EH (cell line): ENCODE results near the gene GAL3ST3.
"Not testable (repeated sequence)": the region's sequence is repeated elsewhere in the genome, so short reads cannot be mapped to it uniquely, and the experiment has no call there.

Experiments
- DNase-seq: peaks from one replicate; pipeline ENCODE4 v3.0.0-alpha.2; 2015; ENCODE audit warnings: low read depth

GAL3ST3 gene

DNA sequence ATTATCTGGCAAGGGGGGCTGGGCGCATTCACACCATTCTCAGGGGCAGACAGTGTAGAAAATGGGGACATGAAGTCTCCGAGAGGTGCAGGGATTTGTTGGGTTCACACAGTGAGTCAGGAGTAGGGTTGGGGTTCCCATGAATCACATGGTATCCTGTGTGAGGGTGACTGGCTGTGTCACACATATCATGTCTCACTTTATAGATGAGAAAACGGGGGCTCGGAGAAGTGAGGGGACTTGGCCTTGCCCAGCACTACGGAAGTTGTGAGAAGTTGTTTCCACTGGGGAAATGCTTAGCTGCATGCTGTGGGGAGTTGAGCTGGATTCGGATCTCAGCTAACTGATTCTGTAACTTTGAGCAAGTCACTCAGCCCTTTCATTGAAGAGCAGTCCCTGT lies 4.2 kb downstream of the GAL3ST3 start:
- DNase-seq = no peak

DNA sequence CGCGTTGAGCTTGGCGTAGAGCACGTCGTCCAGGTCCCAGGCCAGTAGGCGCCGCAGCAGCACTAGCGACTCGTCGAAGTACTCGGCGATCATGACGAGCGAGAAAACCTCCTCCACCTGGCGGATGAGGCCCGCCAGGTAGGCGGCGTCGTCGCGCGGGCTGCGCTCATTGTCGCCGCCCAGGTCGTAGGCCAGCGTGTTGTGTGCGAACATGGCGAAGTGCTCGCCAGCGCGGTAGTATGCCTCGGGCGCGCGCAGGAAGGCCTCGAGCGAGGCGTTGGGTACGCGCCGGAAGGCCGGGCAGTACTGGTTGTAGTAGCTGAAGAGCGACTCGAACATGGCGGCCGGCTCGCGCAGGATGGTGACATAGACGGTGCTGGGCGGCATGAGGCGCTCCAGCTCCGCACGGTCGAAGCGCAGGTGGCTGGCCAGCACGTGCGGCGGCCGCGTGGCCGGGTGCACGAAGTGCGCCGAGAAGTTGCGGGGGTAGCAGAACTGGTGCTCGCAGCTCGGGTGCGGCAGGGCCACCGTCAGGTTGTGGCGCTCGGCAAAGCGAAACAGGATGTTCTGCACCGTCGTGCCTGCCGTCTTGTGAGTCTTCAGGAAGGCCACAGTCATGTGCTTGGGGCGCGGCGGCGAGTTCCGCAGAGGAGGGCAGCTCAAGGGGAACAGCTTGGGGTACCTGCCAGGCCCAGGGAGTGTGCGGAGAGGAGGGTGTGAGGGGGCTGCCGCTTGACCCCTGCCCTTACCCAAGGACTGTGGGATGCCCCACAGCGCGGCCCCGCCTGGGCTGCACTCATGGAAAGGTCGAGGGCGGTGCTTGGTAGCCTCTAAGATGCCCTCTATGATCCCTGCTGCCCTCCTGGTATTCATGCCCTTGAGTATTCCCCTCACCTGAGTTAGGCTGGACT lies 5.7 kb downstream of the GAL3ST3 start:
- no peak for DNase-seq

DNA sequence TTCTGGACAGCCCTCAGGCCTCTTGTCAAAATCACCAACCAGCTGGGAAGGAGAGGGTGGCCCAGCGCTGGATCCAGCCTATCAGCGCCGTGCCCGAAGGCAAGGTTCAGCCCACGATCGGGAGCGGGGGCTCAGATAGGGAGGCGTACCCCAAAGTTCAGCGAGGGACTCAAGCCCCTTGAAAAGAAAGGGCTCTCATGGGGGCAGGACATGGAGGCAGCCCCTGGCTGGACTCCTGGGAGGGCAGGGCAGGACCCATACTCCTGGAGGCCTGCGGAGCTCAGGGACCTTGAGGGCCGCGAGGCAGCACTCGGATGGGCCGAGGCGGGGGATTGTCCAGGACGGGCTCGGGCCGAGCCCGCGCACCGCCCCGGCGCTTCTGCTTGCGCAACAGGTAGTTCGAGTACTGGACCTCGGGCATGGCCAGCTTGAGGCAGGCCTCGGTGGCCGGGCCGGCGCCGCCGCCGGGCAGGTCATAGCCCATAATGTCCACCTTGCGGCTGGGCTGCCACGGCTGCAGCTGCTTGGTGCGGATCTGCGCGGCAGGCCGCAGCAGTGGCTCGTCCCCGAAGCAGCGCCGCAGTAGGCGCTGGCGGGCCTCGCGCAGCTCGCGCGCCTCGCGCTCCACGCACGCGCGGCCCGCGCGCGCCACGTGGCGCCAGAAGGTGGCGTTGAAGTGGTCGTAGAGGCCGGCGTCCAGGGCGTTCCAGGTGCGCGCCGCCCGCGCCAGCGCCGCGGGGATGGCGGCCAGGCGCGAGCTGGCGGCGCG lies 6.5 kb downstream of the GAL3ST3 start:
- no peak for DNase-seq

DNA sequence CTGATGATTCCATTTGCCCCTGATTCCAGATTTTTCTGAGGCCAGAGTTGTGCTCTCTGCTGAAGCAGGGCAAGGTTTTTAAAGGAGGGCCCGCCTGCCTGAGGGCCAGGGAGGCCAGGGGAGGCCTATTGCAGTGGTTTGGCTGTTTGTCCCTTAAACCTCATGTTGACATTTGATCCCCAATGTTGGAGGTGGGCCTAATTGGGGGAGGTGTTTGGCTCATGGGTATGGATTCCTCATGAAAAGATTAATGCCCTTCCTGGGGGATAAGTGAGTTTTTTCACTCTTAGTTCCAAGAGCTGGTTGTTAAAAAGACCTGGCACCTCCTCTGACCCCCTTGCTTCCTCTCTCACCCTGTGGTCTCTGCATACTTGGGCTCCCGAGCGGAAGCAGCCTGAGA lies 9.2 kb downstream of the GAL3ST3 start:
- DNase-seq = no peak

DNA sequence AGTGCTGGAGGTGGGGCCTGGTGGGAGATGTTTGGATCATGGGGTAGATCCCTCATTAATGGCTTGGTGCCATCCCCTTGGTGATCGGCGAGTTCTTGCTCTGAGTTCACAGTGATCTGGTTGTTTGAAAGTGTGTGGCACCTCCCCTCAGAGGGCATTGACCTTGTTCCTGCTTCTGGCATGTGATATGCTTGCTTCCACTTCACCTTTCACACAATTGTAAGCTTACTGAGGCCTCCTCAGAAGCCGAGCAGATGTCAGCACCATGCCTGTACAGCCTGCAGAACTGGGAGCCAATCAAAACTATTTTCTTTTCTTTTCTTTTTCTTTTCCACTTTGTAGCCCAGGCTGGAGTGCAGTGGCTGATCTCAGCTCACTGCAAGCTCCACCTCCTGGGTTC lies 11.6 kb downstream of the GAL3ST3 start:
- DNase-seq = no peak

DNA sequence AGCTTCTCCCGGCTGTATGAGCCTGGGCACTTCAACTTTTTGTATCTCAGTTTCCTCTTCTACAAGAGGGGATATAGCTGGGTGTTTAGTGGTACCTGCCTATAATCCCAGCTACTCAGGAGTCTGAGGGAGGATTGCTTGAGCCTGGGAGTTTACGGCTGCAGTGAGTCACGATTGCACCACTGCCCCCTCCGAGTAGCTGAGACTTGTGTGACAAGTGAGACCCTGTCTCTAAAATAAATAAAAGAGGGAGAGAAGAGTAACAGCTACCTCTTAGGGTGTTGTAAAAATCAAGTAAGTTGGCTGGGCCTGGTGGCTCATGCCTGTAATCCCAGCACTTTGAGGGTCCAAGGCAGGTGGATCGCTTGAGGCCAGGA lies 12.6 kb downstream of the GAL3ST3 start:
- no peak for DNase-seq

DNA sequence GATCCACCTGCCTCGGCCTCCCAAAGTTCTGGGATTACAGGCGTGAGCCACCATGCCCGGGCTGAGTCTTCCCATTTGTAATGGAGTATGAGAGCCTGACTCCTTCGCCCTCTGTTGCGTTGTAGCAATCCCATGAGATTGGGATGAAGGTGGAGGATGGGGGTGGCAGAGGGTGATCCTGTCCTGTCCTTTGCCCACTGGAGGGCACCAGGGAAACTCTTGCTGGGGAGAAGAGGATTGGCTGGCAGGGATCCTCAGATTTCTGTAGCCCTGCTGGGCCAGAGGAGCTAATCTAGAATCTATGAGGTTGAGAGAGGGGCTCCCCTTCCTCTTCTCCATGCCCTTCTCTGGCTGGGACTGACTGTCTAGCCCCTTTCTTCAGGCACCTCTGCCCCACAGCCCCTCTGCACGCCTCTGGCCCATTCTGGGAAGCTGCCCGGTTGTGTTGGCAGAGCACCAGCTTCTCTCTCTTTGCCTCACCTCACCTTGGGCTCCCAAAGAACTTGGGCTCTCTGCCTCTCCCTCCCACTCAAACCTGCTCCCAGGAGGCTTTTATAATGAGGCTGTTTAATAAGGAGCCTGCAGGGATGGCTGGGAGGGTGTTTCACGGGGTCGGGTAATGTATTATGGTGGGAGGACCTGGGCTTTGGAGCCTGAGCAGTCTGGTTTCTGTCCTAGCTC lies 13.2 kb downstream of the GAL3ST3 start:
- DNase-seq = no peak

DNA sequence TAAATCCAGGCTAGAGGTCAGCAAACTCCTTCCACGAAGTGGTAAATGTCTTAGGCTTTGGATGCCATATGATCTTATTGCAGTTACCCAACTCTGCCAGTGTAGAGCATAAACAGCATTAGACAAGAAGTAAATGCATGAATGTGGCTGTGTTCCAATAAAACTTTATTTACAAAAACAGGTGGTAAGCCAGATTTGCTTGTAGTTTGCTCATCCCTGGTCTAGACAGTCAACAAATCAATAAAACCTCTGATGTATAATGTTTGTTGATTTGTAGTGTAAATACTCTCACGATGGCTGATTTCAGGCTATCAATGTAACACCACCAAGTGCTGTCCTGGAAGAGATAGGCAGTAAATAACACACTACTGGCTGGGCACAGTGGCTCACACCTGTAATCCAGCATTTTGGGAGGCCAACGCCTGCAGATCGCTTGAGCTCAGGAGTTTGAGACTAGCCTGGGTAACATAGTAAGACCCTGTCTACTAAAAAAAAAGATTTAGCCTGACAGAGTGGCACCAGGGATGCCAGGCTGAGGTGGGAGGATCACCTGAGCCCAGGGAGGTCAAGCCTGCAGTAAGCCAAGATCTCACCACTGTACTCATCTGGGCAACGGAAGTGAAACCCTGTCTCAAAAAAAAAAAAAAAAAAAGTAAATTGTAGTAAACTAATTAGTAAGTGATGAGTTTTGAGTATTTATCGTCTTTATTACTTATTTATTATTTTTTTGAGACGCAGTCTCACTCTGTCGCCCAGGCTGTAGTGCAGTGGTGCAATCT lies 15.8 kb downstream of the GAL3ST3 start:
- no peak for DNase-seq

DNA sequence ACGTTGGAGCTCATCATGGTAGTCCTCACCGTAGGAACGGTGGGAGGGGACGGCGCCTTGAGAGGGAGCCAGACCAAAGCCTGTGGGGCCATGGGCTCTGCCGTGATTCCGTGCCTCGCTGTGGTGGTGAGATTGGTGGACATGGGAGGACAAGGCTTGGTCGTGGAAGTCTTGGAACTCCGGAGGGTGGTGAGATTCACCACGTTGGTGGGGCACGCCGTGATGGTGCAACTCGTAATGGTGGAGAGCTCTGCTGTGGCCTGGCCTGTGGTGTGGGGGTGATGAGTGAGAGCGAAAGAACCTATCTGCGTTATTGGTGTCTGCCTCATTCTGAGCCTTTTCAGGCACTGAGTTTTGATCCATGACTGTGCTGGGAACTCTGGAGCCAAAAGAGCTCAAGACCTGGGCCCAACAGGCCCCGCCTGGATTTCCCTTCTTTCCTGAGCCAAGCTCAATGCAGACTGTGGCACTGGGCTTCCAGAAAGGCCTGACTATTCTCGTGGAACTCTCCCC lies 22.9 kb downstream of the GAL3ST3 start, which contains the start of gene CATSPER1:
TSS of gene CATSPER1 (minus strand) at position 463 of the 513 bp plus-strand sequence. CDS start at position 363, 100 bp downstream.
- no peak for DNase-seq

DNA sequence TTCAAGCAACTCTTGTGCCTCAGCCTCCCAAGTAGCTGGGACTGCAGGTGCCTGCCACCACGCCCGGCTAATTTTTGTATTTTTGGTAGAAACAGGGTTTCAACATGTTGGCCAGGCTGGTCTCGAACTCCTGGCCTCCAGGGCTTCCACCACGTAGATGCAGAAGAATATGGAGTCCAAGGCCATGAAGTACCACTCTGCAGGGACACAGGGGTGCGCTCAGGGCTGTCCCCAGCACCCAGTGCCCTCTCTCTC lies 25.8 kb downstream of the GAL3ST3 start:
- DNase-seq = not testable (repeated sequence)

DNA sequence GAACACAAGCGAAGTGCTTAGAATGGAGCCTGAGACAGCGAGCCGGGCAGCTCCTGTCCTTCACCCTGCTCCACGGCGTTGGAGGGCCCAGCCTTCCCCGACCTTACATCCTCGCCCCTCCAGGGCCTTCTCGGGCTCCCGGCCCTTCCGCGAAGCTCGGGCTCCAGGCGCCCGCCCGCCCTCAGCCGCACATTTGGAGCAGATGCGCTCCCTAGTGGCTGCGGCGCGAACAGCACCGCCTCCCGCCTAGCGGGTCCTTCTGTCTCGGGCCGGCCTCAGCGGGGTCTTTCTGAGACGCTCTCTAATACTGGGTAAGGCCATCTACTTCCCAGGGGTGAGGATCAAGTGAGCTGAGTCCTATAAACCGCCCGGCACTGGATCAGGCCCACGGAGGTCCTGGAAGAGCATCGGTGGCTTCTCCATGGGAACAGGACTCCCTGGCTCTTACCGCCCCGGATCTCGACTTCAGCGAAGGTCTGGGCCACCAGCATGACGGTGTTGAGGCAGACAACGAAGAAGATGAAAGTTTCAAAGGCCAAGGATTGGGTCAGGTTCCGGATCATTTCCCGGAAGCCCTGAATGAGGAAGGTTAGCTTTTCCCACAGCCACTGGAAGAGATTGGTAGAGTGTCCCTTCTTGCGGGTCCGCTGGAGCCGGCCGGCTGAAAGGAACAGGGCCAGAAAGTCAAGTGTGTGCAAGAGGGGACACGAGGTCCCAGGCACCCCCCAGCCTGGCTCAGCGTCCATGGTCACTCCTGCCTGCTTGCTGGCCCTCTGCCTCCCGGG lies 26.4 kb downstream of the GAL3ST3 start:
- peak; percentile 66 for DNase-seq

DNA sequence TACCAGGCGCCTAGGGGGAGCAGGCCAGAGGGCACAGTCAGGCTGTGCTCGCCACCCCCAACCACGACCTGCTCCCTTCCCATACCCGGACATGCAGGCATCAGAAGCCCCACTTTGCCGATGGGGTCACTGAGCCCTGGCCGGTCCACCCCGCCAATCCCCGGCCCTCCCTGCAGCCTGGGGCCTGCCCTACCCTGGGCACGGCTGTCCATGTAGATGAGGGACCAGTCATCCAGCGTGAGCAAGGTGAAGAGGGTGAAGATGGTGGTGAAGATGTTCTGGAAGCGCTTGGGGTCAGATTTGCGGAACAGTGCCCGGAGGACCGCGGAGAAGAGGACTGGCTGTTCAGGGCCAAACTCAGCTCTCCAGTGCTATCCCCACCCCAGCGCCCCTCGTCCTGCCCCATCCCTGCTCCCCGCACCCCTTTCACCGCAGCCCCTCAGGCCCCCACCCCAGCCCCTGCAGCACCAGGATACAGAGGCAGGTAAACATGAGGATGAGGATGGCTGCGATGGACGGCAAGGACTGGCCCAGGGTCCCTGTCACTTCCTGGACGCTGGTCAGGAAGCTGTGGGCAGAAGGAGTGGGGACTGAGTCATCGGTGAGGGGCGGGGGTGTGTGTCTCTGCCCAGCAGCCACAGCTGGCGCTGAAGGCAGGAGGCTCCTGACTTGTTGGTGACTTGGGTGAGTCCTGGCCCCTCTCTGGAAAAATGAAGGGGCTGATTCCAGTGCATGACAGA lies 28.2 kb downstream of the GAL3ST3 start:
- DNase-seq = peak; percentile 91

DNA sequence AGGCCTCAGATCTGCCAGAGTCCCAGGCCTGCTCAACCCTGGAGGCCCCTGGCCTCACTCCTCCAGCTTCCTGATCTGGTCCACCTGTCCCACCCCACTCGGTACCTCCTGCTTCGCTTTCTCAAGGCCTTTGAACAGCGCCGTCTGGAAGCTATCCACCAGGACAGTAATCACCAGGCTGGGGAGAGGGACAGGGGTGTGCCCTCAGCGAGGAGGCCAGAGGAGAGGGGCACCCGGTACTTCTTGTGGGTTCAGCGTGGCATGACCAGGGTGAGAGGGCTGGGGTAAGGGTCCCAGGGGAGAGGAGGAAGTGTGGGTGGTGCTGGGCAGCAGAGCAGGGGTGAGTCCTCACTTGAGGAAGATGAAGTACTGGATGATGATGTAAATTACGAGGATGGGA lies 28.7 kb downstream of the GAL3ST3 start:
- no peak for DNase-seq

DNA sequence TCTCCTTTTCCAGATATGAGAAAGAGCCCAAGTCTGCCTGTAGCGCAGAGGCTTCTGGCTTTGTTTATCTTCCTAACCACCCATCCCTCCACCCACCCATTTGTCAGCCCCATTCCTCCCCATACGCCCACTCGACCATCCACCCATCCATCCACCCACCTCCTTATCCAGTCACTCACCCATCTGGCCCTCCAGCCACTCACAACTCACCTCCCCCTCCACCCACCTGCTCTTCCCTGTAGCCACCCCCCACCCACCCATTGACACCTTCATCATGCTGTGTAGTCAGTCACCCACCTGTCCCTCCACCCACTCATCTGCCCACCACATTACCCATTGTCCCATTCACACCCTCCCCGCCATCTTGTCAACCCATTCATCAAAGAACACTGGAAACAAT lies 31.6 kb downstream of the GAL3ST3 start:
- no peak for DNase-seq

DNA sequence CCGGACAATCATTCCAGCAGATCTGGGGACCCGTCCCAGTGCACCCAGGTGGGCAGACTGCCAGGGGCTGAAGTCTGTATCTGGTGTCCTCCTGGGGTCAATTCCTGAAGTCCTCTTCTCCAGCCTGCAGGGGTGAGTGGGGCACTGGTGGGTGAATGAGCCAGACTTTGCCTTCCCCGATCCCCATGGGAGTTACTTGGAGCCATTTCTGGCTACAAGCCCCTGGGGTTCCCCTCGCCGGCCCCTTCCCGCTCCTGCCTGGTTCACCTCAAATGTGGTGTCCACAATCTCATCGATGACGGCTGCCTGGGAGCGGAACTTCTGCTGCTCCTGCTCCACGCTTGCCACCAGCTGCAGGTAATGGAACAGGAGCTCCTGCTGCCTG lies 32.2 kb downstream of the GAL3ST3 start:
- no peak for DNase-seq

DNA sequence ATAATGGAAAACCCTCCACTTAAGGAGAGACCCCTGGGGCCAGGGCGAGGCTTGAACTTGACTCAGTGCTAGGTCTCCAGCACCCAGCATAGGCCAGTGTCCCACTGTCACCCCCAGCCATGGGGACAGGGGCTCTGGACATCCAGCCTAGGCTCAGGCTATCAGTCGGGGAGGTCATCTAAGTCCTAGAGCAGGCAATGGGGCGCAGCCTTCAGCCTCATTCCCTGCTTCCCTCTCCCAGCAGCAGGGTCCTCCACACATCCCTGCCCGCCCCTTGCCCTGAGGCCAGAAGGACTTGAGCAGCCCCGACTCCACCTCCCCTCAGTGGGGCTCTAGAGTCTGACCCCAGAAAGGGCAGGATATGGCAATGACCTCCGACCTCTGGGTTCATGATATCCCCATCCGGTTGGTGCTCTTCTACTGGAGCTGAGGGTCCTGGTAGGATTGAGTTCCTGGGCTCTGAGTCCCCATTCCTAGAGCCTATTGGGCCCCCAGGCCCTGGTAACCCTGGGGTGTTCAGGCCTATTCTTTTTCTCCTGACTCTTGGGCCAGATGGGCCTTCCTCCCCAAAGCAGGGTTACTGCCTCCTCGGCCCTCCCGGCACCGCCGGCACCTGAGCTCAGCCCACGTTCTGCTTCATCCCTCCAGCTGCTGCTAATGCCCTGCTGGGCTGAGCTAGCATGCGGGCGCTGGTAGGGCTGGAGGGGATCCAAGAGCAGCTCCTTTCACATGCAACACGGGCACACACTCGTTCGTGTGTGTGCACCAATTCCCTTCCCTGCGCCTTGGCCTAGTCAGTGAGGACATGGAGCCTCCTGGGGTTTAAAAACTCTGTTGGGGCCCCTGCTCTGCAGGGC lies 32.8 kb downstream of the GAL3ST3 start:
- no peak for DNase-seq

DNA sequence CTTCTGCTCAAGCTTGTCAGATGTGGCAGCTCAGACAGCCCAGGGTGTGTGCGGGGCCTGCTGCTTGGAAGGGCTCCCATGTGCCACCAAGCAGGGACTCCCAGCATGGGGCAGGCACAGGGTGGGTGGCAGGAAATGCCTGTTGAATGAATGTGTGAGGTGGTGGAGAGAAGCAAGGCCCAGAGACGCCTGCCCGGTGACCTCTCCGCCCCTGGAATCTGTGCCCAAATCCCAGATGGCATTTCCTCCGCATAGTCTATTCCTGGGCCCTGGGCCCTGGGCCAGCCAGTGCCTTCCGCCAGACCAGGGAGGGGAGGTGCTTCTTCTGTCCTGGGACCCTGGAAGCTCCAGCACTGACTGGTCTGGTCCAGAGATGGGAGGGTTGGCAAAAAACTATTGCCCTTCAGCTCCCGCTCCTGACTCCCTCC lies 33.5 kb downstream of the GAL3ST3 start:
- peak; percentile 90 for DNase-seq

DNA sequence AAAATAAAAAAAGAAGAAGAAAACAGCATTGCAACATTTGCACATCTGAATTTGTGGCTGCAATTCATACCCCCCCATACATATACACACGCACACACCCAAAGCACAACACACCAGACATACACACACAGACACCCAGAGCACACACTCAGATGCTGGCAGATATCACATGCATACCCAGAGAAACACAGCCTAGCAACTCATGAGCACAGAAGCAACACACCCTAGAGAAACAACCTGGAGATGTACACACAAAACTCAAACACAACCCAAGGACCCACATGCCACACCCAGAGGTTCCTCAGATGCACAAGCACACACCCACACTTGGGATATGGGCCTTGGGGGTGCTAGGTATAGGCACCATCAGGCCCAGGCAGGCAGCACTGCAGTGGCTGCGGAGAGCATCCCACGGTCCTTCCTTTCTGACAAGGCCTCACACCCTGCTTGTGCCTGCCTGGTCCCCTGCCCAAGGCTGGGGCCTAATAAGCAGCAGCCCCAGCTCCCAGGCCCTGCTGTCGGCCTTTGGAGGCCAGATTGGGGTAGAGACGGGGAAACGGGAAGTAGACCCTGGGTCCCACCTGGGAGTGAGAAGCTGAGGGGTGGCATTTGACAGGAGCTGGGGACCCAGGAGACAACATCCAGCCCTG lies 34.0 kb downstream of the GAL3ST3 start:
- DNase-seq = no peak

DNA sequence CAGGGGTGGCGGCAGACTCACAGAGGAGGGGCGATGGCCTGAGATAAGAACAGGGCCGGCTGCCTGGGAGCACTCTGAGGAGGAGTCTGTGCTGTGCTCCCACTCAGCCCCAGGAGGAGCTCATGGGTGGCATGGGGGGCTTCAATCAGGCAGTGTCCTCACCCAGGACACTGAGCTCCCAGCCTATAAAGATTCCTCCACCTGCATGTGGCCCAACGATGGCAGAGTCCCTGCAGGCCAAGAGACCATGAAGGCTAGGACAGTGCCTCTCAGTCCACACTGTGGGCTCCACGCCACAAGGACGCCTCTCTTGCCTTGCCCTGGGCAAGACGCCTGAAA lies 35.2 kb downstream of the GAL3ST3 start:
- no peak for DNase-seq
